ENCODE results near the gene APOA1.

APOA1 gene

DNA sequence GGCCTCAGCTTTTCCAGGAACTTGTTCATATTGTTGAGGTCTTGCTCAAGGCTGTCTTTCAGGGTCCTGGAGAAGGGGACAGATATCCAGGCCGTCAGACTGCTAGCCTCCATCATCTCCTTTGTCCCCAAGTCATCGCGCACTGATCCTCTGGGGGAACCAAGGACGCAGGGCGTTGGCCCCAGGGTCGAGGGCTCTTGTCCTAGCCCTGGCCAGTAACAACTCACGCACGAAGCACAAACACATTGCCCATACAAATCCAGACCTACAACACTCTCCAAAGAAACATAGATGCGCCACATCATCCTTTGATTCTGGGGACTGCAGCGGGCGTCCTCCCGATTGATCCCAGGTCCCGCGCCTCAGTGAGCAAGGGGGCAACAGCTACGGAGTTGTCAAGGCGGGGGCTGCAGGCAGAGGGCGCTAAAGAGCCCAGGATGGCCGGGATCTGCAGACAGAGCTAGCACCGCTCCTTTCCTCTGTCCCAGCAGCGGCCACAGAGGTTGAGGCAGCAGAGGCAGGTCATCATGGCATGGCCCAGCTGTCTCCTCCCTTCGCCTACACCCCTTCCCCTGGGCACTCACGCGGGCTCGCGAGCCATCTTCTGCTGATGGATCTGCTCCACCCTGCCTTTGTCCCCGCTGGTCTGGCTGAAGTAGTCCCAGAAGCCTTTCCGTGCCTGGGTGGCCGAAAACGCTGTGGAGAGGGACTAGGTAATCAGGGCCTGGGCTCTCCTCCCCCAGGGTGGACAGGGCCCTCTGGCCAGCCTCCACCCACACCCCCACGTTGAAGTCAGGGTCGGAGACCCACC is 46.2 kb downstream of the APOA1 start:
- peak; percentile 57 to 63 for DNase-seq (ENCODE audit: low read depth in 2 of 2, low spot score in 1 of 2)

DNA sequence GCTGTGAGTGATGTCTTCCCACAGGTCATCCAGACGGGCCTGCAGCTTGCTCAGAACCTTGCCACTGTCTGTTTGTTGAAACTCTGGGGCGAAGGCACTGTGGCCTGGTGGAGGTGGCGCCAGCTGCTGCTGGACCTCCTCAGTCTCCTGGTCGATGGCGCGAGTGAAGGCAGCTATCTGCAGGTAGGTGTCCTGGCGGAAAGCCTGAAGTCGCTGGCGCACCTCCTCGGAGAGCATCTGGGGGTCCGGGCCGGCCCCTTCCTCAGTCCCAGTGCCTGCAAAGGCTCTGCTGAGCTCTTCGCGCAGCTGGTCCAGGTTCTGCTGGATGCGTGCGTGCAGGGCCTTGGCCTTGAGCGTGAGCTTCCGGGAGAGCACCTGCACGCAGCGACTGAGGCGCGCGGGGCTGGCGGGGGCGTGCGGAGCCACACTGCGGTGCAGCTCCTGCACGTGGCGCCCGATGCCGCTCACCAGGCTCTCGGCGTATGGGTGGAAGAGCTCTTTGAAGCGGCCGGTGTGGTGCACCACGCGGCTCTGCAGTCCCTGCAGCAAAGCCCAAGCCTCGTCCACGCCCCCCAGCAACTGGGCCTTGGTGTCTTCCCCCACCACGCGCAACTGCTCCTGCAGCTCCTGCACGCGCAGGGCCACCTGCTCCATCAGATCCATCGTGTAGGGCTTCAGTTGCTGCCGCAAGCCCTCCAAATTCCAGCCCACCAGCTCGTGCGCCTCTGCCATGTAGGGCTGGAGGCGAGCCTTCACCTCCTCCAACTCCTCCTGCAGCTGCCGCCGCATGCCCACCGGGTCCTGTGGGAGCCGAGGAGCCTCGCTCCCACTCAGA is 47.0 kb downstream of the APOA1 start:
- no peak for DNase-seq (ENCODE audit: low read depth in 2 of 2, low spot score in 1 of 2)

DNA sequence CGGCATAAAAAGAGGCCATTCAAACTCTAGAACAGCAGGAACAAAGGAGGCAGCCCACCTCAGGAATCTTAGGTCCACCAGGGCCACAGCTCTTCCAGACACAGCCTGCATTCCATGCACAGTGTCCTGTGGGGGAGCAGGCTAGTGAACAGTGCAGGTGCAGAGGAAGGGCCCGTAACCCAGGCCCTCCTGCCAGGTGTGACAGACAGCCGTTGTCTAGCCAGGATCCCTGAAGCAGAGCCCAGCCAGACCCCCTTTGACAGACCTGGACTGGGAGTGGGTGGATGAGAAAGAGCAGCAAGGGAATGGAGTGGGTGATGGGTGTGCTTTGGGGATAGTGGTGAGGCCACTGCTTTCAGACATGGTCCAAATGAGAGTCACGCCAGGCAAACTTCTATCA is 48.4 kb downstream of the APOA1 start:
- no peak for DNase-seq (ENCODE audit: low read depth in 2 of 2, low spot score in 1 of 2)

GRCh38 chr11:116788534-116788933 is 48.9 kb downstream of the APOA1 start:
- DNase-seq (ENCODE audit: low read depth in 2 of 2, low spot score in 1 of 2) = no peak

DNA sequence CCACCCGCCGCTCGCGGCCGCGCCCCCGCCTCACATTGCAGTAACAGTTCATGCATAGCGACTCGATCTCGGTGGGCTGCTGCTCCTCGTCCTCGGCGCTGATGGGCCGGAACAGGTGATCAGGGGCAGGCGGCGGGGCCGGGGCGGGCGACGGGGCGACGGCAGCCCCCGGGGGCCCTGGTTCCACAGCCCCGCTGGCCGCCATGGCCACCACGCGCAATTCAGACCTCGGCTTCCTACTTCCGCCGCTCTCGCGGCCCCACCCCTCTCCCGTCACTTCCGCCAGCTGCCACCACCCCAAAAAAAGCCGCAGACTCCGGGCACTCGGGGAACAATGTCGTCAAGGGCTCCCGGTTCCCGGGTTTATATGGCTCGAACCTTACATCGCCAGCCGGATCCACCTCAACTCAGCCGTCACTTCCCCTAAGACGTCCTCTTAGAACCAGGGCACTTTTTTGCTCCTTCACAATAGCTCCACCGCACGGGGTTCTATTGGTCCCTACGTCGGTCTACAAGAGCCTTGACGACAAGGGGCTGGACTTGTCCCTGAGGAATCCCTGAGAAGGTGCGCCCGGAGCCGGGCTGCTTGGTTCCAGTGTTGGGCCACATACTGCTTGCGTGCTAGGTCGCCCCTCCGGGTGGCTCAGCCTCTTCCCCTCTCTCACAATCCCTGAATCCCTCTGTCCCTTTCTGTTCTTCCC is 49.5 kb downstream of the APOA1 start, which contains the start of gene ZPR1:
TSS of gene ZPR1 (minus strand) at position 238 of the 701 bp plus-strand sequence. CDS start at position 205, 33 bp downstream.
- DNase-seq (ENCODE audit: low read depth in 2 of 2, low spot score in 1 of 2) = peak; percentile 66 to 81

DNA sequence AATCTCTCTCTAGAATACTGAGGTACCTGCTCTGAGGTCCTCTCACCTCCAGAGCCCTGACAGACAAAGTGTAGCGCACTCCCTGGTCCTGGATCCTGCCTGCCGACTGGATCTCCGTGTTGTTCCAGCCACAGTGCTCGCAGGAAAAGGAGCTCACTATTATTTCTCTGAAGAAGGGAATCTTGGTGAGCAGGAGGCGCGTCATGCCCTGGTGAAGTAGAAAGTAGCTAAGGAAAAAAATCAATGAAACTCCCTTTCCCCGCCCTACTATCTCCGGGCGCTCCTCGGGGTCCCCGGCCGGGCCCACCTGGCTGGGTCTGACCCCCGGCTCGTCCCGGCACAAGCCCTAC is 50.0 kb downstream of the APOA1 start:
- no peak for DNase-seq (ENCODE audit: low read depth in 2 of 2, low spot score in 1 of 2)

GRCh38 chr11:116786966-116787365 is 50.5 kb downstream of the APOA1 start:
- DNase-seq (ENCODE audit: low read depth in 2 of 2, low spot score in 1 of 2) = no peak

GRCh38 chr11:116786326-116786725 is 51.1 kb downstream of the APOA1 start:
- no peak for DNase-seq (ENCODE audit: low read depth in 2 of 2, low spot score in 1 of 2)
